ENCODE data around the gene LHX3.
"Not testable (repeated sequence)": the region's sequence is repeated elsewhere in the genome, so short reads cannot be mapped to it uniquely, and the experiment has no call there.

LHX3 gene

GRCh38 chr9:136241542-136241941 lies 36.6 kb upstream of the LHX3 start:
- TF ChIP-seq CTCF (IDR thresholded peaks at IDR 0.05; ENCODE audit: low read length, missing control alignments): no peak
- H3K4me3 ChIP-seq (replicated peaks; ENCODE audit: low read depth, low read length): no peak overlapping the region
- no peak for DNase-seq (ENCODE audit: low read depth)

- TF ChIP-seq CTCF (IDR thresholded peaks at IDR 0.05; ENCODE audit: low read length, missing control alignments): no peak
- H3K4me3 ChIP-seq (replicated peaks; ENCODE audit: low read depth, low read length): no peak overlapping the region
- no peak for DNase-seq (ENCODE audit: low read depth)
Measured at GRCh38 chr9:136240941-136241340, 36.0 kb upstream of the LHX3 start.

- H3K4me3 ChIP-seq (replicated peaks; ENCODE audit: low read depth, low read length): no peak overlapping the region
- no peak for DNase-seq (ENCODE audit: low read depth)
- TF ChIP-seq CTCF (IDR thresholded peaks at IDR 0.05; ENCODE audit: low read length, missing control alignments): no peak
Measured at GRCh38 chr9:136239983-136240330, 35.0 kb upstream of the LHX3 start.

GRCh38 chr9:136239135-136239982 lies 34.4 kb upstream of the LHX3 start:
- TF ChIP-seq CTCF (IDR thresholded peaks at IDR 0.05; ENCODE audit: low read length, missing control alignments): no peak
- DNase-seq (ENCODE audit: low read depth): no peak
- no peak overlapping the region for H3K4me3 ChIP-seq (replicated peaks; ENCODE audit: low read depth, low read length)

- no peak for TF ChIP-seq CTCF (IDR thresholded peaks at IDR 0.05; ENCODE audit: low read length, missing control alignments)
- DNase-seq (ENCODE audit: low read depth): no peak
- no peak overlapping the region for H3K4me3 ChIP-seq (replicated peaks; ENCODE audit: low read depth, low read length)
Measured at GRCh38 chr9:136238342-136238732, 33.4 kb upstream of the LHX3 start.

GRCh38 chr9:136237486-136238341 lies 32.8 kb upstream of the LHX3 start:
- TF ChIP-seq CTCF (IDR thresholded peaks at IDR 0.05; ENCODE audit: low read length, missing control alignments): no peak
- DNase-seq (ENCODE audit: low read depth): no peak
- H3K4me3 ChIP-seq (replicated peaks; ENCODE audit: low read depth, low read length): no peak overlapping the region

- DNase-seq (ENCODE audit: low read depth); H3K4me3 ChIP-seq (replicated peaks; ENCODE audit: low read depth, low read length): not testable (repeated sequence)
Measured at GRCh38 chr9:136236471-136237410, 31.8 kb upstream of the LHX3 start.

Measured in fibroblast of pulmonary artery (primary cell).